IMR-90 (cell line): ENCODE results near the gene TMCC1. TPM values are rescaled to one million over a fixed set of nuclear protein-coding genes. Genes with fewer than 3 reads are reported as not detected.
A peak's percentile ranks its signal among the peaks of the same experiment; 100 is the strongest.

Experiments
- ATAC-seq: fragments of 200-7000 bp; cut with Tn5 transposase; 2 replicates; pipeline ENCODE4 v1.9.1; 2020; ENCODE audit warnings: low read depth, mild to moderate bottlenecking, moderate library complexity
- BruUV-seq: library from RNA; stranded (reverse); fragments of 400-500 nt; replicated peaks from 2 replicates; lab custom pipeline; 2021; lab: Mats Ljungman, UMichigan
- CTCF ChIA-PET: fragments of 300-600 bp; formaldehyde crosslinking; extraction: SDS; loops from one replicate; lab custom pipeline; 2021; ENCODE audit warnings: antibody characterized with exemption; lab: Yijun Ruan, JAX
- POLR2A ChIA-PET: fragments of 300-600 bp; sonication (Branson Sonifier 250); formaldehyde crosslinking; loops from one replicate; lab custom pipeline; 2022; ENCODE audit warnings: antibody characterized with exemption; ENCODE audit not compliant: unreplicated experiment; lab: Charles Lee
- DNase-seq: peaks from one replicate; pipeline ENCODE4 v3.0.0; 2013
- H2AFZ ChIP-seq: replicated peaks from 2 replicates; pipeline ENCODE3; 2013; ENCODE audit warnings: low read length, mild to moderate bottlenecking; ENCODE audit not compliant: poor library complexity
- H2AK5ac ChIP-seq: 2 replicates; pipeline ENCODE4 v1.6.1; 2013; ENCODE audit warnings: low read depth, low read length, inconsistent platforms
- H2AK9ac ChIP-seq: replicated peaks from 2 replicates; pipeline ENCODE3; 2013; ENCODE audit warnings: mild to moderate bottlenecking, low read depth, low read length, moderate library complexity; ENCODE audit not compliant: poor library complexity
- H2BK120ac ChIP-seq: 2 replicates; pipeline ENCODE4 v1.6.1; 2013; ENCODE audit warnings: low read depth, low read length, inconsistent platforms
- H2BK15ac ChIP-seq: 3 replicates; pipeline ENCODE4 v1.6.1; 2013; ENCODE audit warnings: low read depth, low read length, inconsistent platforms
- H2BK20ac ChIP-seq: 2 replicates; pipeline ENCODE4 v1.6.1; 2013; ENCODE audit warnings: low read depth, mild to moderate bottlenecking, inconsistent platforms, low read length, moderate library complexity
- H2BK5ac ChIP-seq: 2 replicates; pipeline ENCODE4 v1.6.1; 2013; ENCODE audit warnings: mild to moderate bottlenecking, low read depth, low read length, inconsistent platforms; ENCODE audit not compliant: poor library complexity, severe bottlenecking
- H3K14ac ChIP-seq: replicated peaks from 2 replicates; pipeline ENCODE4 v1.6.1; 2013; ENCODE audit warnings: low read depth, low read length, inconsistent platforms
- H3K18ac ChIP-seq: 2 replicates; pipeline ENCODE4 v1.6.1; 2013; ENCODE audit warnings: low read depth, low read length, control low read depth
- H3K23ac ChIP-seq: 2 replicates; pipeline ENCODE4 v1.6.1; 2013; ENCODE audit warnings: low read depth, low read length, inconsistent platforms
- H3K27ac ChIP-seq: 2 replicates; pipeline ENCODE4 v1.5.1; 2013; ENCODE audit warnings: mild to moderate bottlenecking, control low read depth, low read length; ENCODE audit not compliant: insufficient read depth
- H3K27me3 ChIP-seq: 2 replicates; pipeline ENCODE4 v1.6.1; 2013; ENCODE audit warnings: low read length; ENCODE audit not compliant: control insufficient read depth, insufficient read depth
- H3K36me3 ChIP-seq: 2 replicates; pipeline ENCODE4 v1.6.1; 2013; ENCODE audit warnings: low read length, mixed read lengths; ENCODE audit not compliant: control insufficient read depth, insufficient read depth
- H3K4ac ChIP-seq: 2 replicates; pipeline ENCODE4 v1.6.1; 2013; ENCODE audit warnings: low read depth, low read length, inconsistent platforms
- H3K4me1 ChIP-seq: 2 replicates; pipeline ENCODE4 v1.6.1; 2013; ENCODE audit warnings: low read length, mixed read lengths; ENCODE audit not compliant: control insufficient read depth, insufficient read depth
- H3K4me2 ChIP-seq: 2 replicates; pipeline ENCODE4 v1.6.1; 2013; ENCODE audit warnings: low read depth, mild to moderate bottlenecking, control low read depth, low read length, moderate library complexity
- H3K4me3 ChIP-seq: 2 replicates; pipeline ENCODE4 v1.5.1; 2013; ENCODE audit warnings: low read depth, mild to moderate bottlenecking, control low read depth, low read length, moderate library complexity; ENCODE audit not compliant: insufficient read depth
- H3K56ac ChIP-seq: 2 replicates; pipeline ENCODE4 v1.6.1; 2013; ENCODE audit warnings: low read length, inconsistent platforms; ENCODE audit not compliant: insufficient read depth; ENCODE audit errors: extremely low read depth
- H3K79me1 ChIP-seq, 2 experiments: 2 replicates each; pipeline ENCODE4 v1.6.1; 2013; ENCODE audit warnings: low read length in 2 of 2, inconsistent platforms in 1 of 2, low read depth in 1 of 2
- H3K9ac ChIP-seq: 2 replicates; pipeline ENCODE4 v1.6.1; 2013; ENCODE audit warnings: low read depth, low read length, control low read depth
- H3K9me1 ChIP-seq: 2 replicates; pipeline ENCODE4 v1.6.1; 2013; ENCODE audit warnings: low read length, inconsistent platforms; ENCODE audit not compliant: insufficient read depth
- H3K9me3 ChIP-seq: 2 replicates; pipeline ENCODE4 v1.6.1; 2013; ENCODE audit warnings: low read length; ENCODE audit not compliant: control insufficient read depth, insufficient read depth
- H4K20me1 ChIP-seq: 2 replicates; pipeline ENCODE4 v1.6.1; 2013; ENCODE audit warnings: low read length, inconsistent platforms; ENCODE audit not compliant: insufficient read depth
- H4K5ac ChIP-seq: 2 replicates; pipeline ENCODE4 v1.6.1; 2013; ENCODE audit warnings: mild to moderate bottlenecking, low read depth, low read length, control low read depth
- H4K8ac ChIP-seq, 2 experiments: 2 replicates each; pipeline ENCODE4 v1.6.1; 2013; ENCODE audit warnings: low read depth in 2 of 2, low read length in 2 of 2, control low read depth in 1 of 2, inconsistent platforms in 1 of 2
- H4K91ac ChIP-seq: 2 replicates; pipeline ENCODE4 v1.6.1; 2013; ENCODE audit warnings: low read depth, low read length, inconsistent platforms; ENCODE audit not compliant: insufficient read depth
- CEBPB ChIP-seq: IDR thresholded peaks from 2 replicates; pipeline ENCODE4 v1.6.1; 2012; ENCODE audit warnings: low read depth, low read length, improper control_type of control experiment
- POLR2A ChIP-seq: IDR thresholded peaks from 2 replicates; pipeline ENCODE4 v1.6.1; 2012; ENCODE audit warnings: mild to moderate bottlenecking, low read depth, low read length
- RAD21 ChIP-seq: IDR thresholded peaks from 2 replicates; pipeline ENCODE4 v1.6.1; 2012; ENCODE audit warnings: low read length, improper control_type of control experiment
- RFX5 ChIP-seq: IDR thresholded peaks from 2 replicates; pipeline ENCODE4 v1.8.0; 2012; ENCODE audit warnings: low read depth, mild to moderate bottlenecking, low read length, moderate library complexity
- SMC3 ChIP-seq: fragments of 150-350 bp; IDR thresholded peaks from 2 replicates; pipeline ENCODE4 v1.6.1; 2016; ENCODE audit warnings: low read depth, mild to moderate bottlenecking, antibody characterized with exemption, low read length, moderate library complexity
- WGBS, 2 experiments: methylation state at CpG; one replicate each; pipeline versions ENCODE4 v1.1.5 to v1.1.7; 2013; ENCODE audit warnings: missing lambda C conversion rate in 2 of 2; ENCODE audit not compliant: insufficient read length in 1 of 2; ENCODE audit errors: extremely low coverage in 2 of 2; 5-methylcytosine and 5-hydroxymethylcytosine counted together
- dilution Hi-C: fragments of 300-500 bp; cut with HindIII; formaldehyde crosslinking; loops from one replicate; pipeline ENCODE4 v1.14.3; 2018; ENCODE audit warnings: low sequenced_read_pairs; ENCODE audit not compliant: unreplicated experiment
- in situ Hi-C: fragments of 300-500 bp; cut with MboI; formaldehyde crosslinking; loops from 3 replicates; pipeline ENCODE4 v1.14.3; 2019; ENCODE audit warnings: low sequenced_read_pairs, inconsistent platforms, mixed read lengths
- intact Hi-C: fragments of 100-400 bp; cut with micrococcal nuclease; formaldehyde crosslinking; loops from 2 replicates; pipeline ENCODE4 v1.10.0; 2022
- polyA plus RNA-seq, 3 experiments: library from polyadenylated mRNA; depleted of rRNA; stranded (reverse); fragments of >200 nt; gene quantifications; 2 replicates each; pipeline ENCODE4 v1.2.3, GENCODE V29; 2012; ENCODE audit warnings: low replicate concordance in 1 of 3
- total RNA-seq: library from RNA; depleted of rRNA; stranded (reverse); fragments of >200 nt; gene quantifications from 2 replicates; pipeline ENCODE4 v1.2.3, GENCODE V29; 2012

TMCC1 gene
- total and polyA plus RNA-seq, 2 of the 4 experiments (the other 2 are of a cell fraction), result 5.0 to 7.3 TPM

GRCh38 chr3:129628169-129628522 is 265.4 kb downstream of the TMCC1 start:
- H3K23ac ChIP-seq, result peak overlapping the region; percentile 58; the same call in 1 of the 2 replicates
- no peak overlapping the region for H2BK5ac ChIP-seq
- no TSS peak for BruUV-seq
- peak overlapping the region in 1 of 2 experiments; percentile 17; a peak in 1 of 4 replicates for H4K8ac ChIP-seq
- in situ Hi-C loops (loop anchor here (25.0 kb wide), 1 partner anchor 459 kb away; the partner anchor contains the start of gene ALG1L2), dilution Hi-C loops (no loop called here), intact Hi-C loops (loop anchor here (1.0 to 10.0 kb wide), 3 partner anchors 201 to 377 kb away; no protein-coding TSS in a partner anchor)
- CTCF ChIA-PET, result interaction anchor here (1.2 kb wide), 1 partner anchor 201 kb away, joined by 4 read pairs; no protein-coding TSS in a partner anchor
- H3K14ac ChIP-seq, result no peak overlapping the region
- DNase-seq, result no peak
- TF ChIP-seq RFX5 (no peak), POLR2A (no peak), CEBPB (peak; percentile 94), SMC3 (no peak), RAD21 (no peak)
- no peak overlapping the region for H3K4me3 ChIP-seq
- no peaks in the 10 kb centered on the region for H3K36me3 ChIP-seq
- H4K5ac ChIP-seq, result no peak overlapping the region
- H3K9me1 ChIP-seq, result peaks cover 11% of the 10 kb centered on the region
- H3K27me3 ChIP-seq, result no peaks in the 10 kb centered on the region
- no peak overlapping the region for H2BK15ac ChIP-seq
- H2AK9ac ChIP-seq, result no peak overlapping the region
- 10% methylated on average over 2 of the region's 9 CpGs; no CpG with 5 or more reads in 1 of the 2 experiments for WGBS, 2 experiments
- no peaks in the 10 kb centered on the region for H4K20me1 ChIP-seq
- H3K9ac ChIP-seq, result no peak overlapping the region
- peak overlapping the region; percentile 2; the same call in 1 of the 2 replicates for H3K4ac ChIP-seq
- H4K91ac ChIP-seq, result no peak overlapping the region
- H2BK120ac ChIP-seq, result no peak overlapping the region
- POLR2A ChIA-PET, result interaction anchor here (0.7 kb wide), 1 partner anchor 467 kb away, joined by 4 read pairs; no protein-coding TSS in a partner anchor
- no peak for ATAC-seq
- no peak overlapping the region; the same call in 1 of the 2 replicates for H3K4me2 ChIP-seq
- no peak overlapping the region; the same call in 1 of the 2 replicates for H3K27ac ChIP-seq
- no peak overlapping the region for H2AK5ac ChIP-seq
- H3K4me1 ChIP-seq, result peaks cover 20% of the 10 kb centered on the region
- no peak overlapping the region for H3K56ac ChIP-seq
- H2BK20ac ChIP-seq, result no peak overlapping the region
- H2AFZ ChIP-seq, result peak overlapping the region; percentile 54
- H3K18ac ChIP-seq, result no peak overlapping the region
- no peaks in the 10 kb centered on the region for H3K9me3 ChIP-seq
- peaks cover 0 to 8% of the 10 kb centered on the region in 2 experiments; a peak in 1 of 4 replicates for H3K79me1 ChIP-seq
